CMK (cell line): ENCODE measurements around the gene TLE2.
"Not testable (repeated sequence)": the region's sequence is repeated elsewhere in the genome, so short reads cannot be mapped to it uniquely, and the experiment has no call there.

Source experiments
- DNase-seq: peaks from one replicate; pipeline ENCODE4 v3.0.0-alpha.2; 2010; ENCODE audit warnings: low read depth

TLE2 gene

DNA sequence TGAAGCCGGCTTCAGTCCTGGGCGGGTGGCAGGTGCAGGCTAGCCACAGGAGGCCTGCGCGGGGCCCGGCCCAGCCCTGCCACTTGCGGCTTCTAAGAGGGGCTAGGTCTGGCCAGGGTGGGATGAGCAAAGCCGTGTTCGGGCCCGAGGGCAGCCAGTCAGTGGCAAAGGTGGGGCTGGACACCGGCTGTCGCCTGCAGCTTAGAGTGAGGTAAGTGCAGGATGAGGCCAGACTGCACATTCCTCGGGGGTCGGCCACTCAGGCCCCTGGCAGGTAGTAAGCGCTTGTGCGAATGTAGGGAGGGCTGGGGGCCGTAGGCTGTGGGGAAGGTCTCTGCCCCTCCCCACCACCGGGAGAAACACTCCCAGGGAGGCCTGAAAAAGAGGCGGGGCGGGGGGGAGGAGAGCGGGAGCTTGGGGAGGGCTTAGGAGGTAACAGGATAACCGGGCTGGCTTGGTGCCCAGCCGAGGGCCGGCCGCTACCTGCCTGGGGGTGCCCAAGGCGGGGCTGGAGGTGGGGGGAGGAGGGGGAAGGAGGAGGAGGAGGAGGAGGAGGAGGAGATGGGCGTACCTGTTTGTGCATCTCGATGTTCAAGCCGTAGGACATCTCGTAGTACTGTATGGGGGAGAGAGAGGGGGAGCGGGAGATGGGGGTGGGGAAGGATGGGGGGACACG, 26.8 kb upstream of the TLE2 start:
- no peak for DNase-seq

DNA sequence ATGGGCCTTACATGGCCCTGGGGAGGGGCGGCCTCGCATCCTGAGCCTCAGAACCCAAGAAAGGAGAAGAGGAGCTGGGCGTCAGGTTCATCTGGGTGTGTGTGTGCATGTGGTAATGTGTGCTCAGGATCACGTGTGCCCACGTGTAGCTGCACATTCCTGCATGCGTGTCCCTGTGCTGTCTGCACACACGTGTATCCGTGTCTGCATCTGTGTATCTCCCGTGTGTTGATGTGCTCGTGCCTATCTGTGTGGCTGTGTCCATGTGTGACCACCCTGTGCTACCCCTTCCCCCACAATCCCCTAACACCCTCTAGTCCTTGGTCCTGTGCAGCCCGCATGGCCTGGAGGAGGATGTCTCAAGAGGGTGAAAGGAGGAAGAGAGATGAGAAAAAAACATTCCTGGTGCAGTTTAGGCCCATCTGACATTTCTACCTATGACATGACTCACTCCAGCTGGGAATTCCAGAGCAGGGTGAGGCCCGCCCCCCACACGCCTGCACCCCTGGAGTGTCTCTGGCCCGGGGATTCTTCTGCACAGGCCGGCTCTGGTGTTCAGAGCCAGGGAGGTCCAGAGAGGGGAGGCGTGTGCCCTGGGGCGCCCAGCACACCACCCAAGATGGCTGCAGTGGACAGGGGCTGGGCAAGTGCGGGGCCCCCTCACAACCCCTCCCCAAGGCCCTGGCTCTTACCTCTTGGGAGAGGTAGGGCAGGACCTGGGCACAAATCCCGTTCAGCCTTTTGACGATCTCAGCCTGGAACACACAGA, 26.1 kb upstream of the TLE2 start:
- DNase-seq = no peak

DNA sequence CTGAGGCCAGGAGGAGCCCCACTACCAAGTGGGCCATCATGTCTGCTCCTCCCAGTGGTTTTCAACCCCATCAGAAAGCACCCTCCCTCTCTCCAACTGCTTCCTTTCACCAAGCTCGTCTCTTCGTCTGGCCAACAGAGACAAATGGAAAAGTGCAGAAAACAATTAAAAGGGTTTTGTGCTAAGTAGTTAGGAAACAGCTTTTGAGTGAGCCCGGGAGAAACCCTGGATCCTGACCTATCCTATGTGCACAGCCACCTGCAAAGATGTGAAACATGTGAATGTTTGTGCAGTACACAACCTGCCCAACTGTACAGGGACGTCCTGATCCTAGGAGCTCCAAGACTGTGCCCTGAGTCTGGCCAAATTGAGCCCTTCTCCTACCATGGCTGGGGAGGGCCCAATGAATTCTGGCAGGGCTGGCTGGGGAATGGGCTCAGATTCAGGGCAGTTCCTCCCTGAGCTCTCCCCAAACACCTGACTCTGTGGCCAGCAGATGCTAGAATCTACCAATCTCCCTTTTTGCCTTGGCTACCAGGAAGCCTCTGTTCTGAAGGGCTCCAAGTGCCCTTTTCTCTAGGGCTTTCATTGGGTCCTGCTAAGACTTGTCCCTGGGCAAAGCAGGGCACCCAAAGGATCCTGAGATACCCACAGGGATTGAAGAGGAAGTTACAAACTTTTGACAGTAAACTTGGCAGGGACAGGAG, 25.3 kb upstream of the TLE2 start:
- DNase-seq = no peak

DNA sequence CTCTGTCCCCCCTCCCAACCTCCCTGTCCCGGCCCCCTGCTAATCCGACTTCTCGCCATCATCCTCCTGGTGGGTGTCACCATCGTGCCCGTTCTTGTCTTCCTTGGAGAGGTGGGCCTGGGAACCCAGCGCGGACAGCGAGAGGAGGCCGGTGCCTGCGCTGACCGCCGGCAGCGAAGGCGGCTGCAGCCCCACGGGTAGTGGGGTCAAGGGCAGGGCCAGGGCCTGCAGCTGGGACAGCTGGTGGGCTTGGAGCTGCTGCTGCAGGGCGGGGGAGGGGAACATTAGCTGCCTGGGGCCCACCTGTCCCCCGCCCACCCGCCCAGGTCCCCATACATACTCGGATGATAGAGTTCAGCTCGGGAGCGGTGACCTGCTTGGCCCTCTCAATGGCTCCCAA, 24.7 kb upstream of the TLE2 start:
- DNase-seq = no peak

DNA sequence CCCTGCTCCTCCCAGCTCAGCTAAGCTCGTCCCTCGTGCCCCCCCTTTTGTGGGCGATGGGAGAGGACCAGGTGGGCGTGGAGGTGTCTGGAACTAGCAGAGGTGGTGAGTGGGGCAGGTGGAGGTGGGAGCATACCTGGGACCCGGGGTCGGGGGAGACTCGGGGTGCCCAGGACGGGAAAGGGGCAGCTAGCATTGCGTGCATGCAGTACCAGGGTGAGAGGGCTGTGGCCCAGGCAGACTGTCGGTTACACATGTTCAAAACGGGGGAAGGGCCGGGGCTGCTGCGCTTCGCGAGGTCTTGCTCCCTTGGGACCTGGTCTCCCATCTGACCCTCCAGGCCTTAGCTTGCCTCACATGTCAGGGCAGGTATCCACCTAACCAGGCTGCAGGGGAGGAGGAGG, 24.1 kb upstream of the TLE2 start:
- no peak for DNase-seq

DNA sequence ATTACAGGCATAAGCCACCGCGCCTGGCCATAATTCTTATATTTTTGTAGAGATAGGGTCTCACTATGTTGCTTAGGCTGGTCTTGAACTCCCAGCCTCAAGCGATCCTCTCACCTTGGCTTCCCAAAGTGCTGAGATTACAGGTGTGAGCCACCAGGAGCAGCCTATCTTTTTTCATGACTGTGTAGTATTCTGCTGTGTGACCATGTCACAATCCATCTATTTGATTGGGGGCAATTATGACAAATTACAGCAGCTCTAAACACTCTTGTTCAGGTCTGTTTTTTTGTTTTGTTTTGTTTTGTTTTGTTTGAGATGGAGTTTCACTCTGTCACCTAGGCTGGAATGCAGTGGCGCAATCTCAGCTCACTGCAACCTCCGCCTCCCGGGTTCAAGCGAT, 20.9 kb upstream of the TLE2 start:
- DNase-seq = not testable (repeated sequence)

DNA sequence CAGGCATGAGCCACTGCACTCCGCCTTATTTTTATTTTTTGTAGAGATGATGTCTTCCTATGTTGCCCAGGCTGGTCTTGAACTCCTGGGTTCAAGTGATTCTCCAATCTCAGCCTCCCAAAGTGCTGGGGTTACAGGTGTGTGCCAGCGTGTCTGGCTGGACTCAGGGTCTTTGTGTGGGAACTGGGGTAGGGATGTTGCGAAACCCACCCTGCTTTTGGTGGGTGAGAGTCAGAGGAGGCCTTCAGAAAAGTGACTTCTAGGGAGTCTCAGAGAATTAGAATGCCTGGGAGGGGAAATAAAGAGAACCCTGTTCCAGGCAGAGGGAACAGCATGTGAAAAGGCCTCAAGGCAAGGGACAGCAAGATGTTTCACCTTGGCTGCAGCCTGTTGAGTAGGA, 20.0 kb upstream of the TLE2 start:
- no peak for DNase-seq

DNA sequence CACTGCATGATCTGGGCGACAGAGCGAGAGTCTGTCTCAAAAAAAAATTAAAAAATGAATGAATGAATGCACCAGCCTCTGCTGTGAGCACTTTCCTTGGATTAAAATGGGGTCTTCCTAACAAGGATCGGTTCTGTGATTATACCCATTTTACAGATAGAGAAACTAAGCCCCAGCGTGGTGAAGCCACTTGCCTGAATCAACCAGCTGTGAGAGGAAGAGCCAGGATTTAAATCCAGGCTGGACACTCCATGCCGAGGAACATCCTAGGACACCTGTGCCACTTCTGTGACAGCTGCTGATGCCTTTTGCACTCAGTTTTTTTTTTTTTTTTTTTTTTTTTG, 19.1 kb upstream of the TLE2 start:
- no peak for DNase-seq

DNA sequence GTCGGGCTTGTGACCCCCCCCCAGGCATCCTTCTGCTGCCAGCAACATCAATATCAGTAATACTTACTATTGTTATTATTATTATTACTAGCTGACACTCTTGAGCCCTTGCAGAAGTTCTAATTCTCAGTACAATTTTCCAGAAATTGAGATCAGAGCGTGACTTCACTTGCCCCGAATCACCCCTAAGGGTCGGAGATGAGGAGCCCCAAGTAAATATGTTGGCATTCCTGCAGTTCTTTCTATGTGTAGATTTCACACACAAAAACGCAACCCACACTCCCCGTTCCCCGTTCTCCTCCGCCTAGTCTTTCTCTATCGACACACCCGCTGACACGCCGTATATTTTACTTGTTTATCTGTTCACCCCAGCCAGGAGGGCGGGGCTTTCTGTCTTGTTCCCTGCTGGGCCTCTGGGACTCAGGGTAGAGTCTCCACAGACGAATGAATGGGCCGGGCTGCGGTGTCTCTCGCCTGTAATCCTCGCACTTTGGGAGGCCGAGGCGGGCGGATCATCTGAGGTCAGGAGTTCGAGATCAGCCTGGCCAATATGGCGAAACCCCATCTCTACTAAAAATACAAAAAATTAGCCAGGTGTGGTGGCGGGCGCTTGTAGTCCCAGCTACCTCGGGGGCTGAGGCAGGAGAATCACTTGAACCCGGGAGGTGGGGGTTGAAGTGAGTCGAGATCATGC, 18.6 kb upstream of the TLE2 start:
- no peak for DNase-seq

DNA sequence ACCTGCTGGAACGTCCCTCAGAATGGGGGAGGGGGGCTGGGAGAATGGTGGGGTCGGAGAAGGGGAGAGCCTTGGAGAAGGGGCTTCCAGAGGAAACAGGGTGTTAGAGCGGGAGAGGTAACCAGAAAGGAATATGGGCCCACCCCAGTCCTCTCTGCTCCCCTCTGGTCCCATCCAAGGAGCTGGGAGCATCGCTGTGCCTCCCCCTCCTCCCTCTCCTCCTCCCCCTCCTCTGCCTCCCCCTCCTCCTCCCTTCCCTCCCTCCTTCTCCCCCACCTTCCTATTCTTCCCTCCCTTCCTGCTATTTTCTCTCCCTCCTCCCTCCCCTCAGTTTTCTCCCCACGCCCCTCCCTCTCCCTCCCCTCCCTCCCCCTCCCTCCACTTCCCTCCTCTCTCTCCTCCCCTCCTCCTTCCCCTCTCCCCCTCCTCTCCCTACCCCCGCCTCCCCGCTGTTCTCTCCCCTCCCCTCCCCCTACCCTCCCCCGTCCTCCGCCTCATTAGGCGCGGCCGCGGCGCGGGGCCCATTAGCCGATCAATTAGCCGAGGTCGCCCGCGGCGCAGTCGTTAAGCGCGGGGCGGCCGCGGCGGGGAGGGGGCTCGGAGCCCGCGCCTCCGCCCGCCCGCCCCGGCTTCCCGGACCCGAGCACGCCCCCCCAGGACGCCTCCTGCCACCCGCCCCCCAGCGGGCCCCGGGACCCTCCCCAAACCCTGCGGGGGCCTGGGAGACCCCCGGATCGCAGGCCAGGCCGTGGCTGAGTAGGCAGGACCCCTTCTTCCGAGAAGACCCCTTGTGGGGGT, 17.8 kb upstream of the TLE2 start:
- no peak for DNase-seq

DNA sequence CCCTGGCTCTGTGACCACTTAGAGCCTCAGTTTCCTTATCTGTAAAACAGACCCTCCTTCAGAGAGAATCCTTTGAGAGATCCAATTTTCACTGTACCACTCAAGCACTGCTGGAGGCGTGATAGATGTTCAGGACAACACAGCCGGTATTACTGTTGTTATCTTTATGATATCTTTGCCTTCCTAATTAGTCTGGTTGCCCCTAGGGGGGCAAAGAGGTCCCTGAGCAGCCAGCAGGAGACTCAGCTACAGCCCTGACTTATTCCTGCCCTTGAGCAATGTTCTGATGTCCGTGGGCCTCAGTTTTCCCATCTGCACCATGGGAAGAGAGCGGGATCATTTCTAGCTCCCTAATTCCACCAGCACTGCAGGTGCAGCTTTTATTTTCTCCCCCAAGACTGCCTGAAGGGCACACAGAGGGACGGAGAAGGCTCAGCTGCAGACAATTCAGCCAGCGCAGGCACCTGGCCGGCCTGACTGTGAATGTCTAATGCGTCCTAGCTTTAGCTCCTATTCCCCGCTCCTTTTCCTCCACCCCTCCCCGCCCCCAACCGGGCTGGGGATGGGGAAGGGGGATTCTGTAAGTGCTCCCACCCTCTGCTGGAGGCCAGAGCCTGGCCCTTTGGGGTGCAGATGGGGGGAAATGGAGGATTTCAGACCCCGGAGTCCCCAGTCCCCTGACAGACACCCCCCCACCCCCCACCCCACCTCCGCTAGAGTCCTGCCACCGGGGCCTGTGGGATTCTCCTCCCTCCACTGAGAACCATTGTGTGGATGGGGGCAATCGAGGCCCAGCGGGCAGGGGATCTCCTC, 17.0 kb upstream of the TLE2 start:
- no peak for DNase-seq

DNA sequence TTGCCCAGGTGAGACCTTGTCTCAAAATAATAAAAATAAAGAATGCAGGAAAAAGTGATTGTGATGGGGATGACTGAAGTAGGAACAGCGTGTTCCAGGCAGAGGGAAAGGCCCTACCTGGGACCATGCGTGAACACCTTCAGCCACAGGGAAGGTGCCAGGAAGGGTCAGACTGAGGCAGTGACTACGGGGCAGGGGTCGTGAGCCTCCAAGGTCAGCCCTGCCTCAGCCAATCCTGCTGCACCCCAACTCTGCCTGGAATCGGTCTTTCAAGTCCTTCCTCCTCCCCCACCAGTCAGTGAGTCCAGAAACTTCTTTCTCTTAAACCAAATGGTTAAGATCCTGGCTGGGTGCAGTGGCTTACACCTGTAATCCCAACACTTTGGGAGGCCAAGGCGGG, 16.1 kb upstream of the TLE2 start:
- no peak for DNase-seq

DNA sequence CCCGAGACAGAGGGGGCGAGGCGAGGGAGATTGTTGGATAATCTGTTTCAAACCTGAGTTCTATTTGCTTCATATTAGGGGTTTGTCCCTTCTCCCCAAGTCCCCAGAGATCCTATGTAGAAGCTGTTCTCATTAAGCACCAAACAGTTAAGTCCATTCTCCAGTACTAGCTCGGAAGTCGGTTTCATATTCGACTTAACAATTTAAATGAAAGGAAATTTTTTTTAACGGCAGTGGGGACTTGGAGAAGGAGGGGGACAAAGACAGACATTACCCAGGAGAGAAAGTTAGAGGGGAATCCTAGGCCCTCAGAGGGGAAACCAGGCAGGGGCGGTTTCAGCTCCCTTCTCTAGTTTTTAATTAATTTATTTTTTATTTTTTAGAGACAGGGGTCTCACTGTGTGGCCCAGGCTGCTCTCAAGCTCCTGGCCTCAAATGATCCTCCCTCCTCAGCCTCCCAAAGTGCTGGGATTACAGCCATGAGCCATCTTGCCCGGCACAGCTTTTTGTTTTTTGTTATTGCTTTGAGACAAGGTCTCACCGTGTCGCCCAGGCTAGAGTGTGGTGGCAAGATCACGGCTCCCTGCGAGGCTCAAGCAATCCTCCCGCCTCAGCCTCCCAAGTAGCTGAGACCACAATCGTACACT, 13.7 kb upstream of the TLE2 start:
- no peak for DNase-seq

DNA sequence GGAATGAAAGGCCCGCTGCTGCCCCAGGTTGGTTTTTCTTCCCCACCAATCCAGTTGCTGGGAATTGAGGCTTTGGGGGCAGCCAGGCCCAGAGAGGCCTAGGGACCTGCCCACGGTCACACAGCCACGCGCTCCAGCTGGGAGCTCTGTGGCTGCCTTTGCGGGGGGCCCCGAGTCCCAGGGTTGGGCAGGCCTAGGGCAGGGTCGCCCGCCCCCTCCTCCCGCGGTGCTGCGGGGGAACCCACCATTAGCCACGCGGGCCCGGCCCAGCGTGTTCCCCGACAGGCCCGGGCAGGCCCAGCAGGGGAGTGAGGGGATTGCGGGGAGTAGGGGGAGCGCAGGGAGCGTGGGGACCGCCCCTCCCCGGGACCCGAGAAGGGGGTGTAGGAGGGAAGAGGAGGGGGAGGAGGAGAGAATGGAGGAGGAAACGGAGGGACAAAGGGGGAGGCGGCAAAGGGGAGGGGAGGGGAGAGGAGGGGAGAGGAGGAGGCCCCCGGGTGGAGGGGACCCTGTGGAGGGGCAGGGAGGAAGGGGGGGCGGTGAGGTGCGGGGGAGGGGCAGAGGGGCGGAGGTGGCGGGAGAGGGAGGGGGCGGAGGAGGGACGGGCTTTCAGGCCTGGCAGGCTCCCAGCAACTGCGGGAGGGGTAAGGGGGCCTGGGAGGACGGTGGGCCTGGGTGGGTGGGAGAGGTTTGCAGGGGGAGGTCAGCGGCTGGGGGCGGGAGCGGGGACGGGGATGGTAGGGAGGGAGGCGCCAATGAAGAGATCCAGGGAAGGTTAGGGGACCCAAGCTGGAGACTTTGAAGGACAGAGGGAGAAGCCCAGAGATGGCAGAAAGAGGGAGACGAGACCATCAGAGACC, 12.9 kb upstream of the TLE2 start:
- no peak for DNase-seq

DNA sequence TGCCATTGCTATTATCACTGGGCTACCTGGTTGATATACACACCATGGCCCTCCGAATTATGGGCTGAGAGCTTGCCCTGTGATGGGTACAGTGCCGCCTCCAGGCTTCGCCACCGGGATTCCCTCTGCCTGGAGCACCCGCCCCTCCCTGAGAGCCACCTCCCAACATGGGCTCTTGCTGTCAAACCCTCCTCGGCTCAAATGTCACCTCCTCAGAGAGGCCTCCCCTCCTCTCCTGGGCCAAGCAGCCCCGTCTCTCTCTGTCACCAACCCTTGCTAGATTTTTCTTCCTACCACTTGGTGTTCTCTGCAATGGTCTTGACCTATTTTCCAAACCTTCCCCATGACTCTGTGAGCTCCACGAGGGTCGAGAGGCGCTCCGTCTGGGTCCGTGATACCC, 12.2 kb upstream of the TLE2 start:
- DNase-seq = no peak

DNA sequence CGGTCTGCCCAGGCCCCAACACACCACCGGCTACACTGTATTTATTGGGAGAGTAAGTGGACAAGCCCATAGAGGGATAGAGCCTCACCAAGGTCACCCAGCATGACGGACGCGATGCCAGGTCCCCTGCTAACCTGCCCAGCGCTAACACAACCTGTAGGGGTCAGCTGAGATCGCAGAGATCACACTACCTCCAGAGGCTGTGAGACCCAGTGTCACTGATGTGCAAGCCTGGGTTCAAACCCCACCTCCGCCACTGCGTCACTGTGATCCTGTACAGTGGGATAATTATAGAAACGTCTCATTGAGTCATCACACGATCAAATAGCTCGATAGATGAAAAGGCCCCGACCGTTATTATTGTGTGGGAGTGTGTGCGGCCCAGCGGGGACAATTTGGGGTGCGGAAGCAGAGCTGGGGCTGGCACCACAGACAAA, 10.6 kb upstream of the TLE2 start:
- DNase-seq = no peak

DNA sequence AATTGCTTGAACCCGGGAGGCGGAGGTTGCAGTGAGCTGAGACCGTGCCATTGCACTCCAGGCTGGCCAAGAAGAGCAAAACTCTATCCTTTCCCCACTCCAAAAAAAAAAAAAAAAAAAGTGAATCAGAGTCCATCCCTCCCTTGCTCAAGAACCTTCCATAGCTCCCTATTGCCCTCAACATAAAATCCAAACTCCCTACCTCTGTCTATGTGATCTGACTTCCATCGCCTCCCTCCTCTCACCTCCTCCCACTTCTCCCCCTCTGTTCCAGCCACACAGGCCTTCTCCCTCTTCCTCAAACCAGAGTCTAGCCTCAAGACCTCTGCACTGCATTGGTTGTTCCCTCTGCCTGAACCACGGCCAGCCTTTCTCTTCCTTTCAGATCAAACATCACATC, 10.0 kb upstream of the TLE2 start:
- DNase-seq = no peak

DNA sequence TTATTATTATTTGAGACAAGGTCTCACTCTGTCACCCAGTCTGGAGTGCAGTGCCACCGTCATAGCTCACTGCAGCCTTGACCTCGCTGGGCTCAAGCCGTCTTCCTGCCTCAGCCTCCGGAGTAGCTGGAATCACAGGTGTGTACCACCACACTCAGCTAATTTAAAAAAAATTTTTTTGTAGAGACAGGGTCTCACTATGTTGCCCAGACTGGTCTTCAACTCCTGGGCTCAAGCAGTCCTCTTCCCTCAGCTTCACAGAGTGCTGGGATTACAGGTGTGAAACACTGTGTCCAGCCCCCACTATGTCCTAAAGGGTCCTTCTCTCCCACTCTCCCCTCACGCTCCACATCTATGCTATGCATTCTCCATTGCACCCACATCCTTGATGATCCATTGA, 9.1 kb upstream of the TLE2 start:
- DNase-seq = no peak

DNA sequence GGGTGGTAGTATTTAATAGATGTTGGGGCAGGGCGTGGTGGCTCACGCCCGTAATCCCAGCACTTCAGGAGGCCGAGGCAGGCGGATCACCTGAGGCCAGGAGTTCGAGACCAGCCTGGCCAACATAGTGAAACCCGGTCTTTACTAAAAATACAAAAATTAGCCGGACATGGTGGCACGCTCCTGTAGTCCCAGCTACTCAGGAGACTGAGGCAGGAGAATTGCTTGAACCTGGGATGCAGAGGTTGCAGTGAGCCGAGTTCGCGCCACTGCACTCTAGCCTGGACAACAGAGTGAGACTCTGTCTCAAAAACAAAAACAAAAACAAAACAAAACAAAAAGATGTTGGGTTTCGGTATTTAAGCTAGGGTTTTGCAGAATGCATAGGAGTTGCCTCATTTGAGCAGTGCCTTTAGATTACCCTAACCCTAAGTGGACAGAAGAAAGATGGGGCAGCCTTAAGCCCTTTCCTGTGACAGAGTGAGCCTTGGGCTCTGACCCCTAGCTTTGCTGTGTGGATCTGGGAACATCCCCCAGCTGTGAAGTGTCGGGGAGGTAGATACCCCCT, 8.0 kb upstream of the TLE2 start:
- not testable (repeated sequence) for DNase-seq
